Activated naive CD4-positive, alpha-beta T cell treated with anti-CD3 and anti-CD28 coated beads, Interleukin-2, amount 10 ng/mL, durations not matched to agents 7 days and 5 days (primary cell): ENCODE results near the gene CCDC126.
"Not testable (repeated sequence)": the region's sequence is repeated elsewhere in the genome, so short reads cannot be mapped to it uniquely, and the experiment has no call there.

Source experiments
- CTCF ChIA-PET: fragments of 350-600 bp; sonication (Branson Sonifier 250); formaldehyde crosslinking; loops from one replicate; lab custom pipeline; 2021; ENCODE audit warnings: antibody characterized with exemption; lab: Charles Lee
- DNase-seq: peaks from one replicate; pipeline ENCODE4 v3.0.0-alpha.2; 2020
- H3K27ac Mint-ChIP-seq: one replicate; pipeline ENCODE4 v1.8.0; 2021; ENCODE audit warnings: mild to moderate bottlenecking, moderate library complexity, mixed read lengths
- H3K27me3 Mint-ChIP-seq: one replicate; pipeline ENCODE4 v1.8.0; 2021; ENCODE audit warnings: mild to moderate bottlenecking, mixed read lengths
- H3K36me3 Mint-ChIP-seq: one replicate; pipeline ENCODE4 v1.8.0; 2021; ENCODE audit warnings: mixed read lengths
- H3K4me1 Mint-ChIP-seq: one replicate; pipeline ENCODE4 v1.8.0; 2021; ENCODE audit warnings: mixed read lengths
- H3K4me3 Mint-ChIP-seq: one replicate; pipeline ENCODE4 v1.8.0; 2021; ENCODE audit warnings: mild to moderate bottlenecking, moderate library complexity, mixed read lengths
- H3K9me3 Mint-ChIP-seq: one replicate; pipeline ENCODE4 v1.8.0; 2021; ENCODE audit warnings: mixed read lengths

Gene CCDC126

DNA sequence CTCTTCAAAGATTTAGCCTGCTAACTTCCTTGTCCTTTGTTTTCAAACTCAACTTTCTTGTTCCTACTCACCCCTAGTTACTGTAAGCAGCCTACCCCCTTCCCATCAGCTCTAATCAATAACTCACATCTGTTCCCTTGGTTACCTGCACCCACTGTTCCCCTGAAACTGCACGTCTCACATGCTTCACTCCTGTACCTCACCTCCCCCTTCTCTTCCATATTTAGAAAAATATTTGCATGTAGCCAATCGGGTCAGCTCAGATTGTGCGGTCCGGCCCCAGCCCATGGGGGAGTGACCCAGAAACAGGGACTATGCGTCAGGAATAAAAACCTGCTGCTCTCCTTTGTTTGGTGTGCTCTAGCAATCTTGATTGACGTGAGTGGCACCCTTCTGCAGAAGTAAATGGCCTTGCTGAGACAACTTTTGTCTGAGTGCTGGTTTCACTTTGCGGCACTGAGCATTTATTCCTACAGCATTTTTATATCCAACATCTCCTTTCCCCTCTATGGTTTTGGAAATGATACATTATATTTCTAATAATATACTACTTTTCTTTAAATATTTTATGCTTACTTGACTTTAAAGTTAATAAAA is 61.7 kb downstream of the CCDC126 start:
- Mint-ChIP-seq H3K9me3 (peaks cover 19% of the 10 kb centered on the region), H3K4me1 (no peaks in the 10 kb centered on the region), H3K4me3 (no peak overlapping the region), H3K27ac (no peak overlapping the region), H3K36me3 (no peaks in the 10 kb centered on the region), H3K27me3 (no peaks in the 10 kb centered on the region)
- no peak for DNase-seq
- CTCF ChIA-PET = no interaction called here

GRCh38 chr7:23661385-23661784 is 64.2 kb downstream of the CCDC126 start:
- no peak for DNase-seq
- CTCF ChIA-PET = no interaction called here
- H3K4me1 Mint-ChIP-seq = no peaks in the 10 kb centered on the region

DNA sequence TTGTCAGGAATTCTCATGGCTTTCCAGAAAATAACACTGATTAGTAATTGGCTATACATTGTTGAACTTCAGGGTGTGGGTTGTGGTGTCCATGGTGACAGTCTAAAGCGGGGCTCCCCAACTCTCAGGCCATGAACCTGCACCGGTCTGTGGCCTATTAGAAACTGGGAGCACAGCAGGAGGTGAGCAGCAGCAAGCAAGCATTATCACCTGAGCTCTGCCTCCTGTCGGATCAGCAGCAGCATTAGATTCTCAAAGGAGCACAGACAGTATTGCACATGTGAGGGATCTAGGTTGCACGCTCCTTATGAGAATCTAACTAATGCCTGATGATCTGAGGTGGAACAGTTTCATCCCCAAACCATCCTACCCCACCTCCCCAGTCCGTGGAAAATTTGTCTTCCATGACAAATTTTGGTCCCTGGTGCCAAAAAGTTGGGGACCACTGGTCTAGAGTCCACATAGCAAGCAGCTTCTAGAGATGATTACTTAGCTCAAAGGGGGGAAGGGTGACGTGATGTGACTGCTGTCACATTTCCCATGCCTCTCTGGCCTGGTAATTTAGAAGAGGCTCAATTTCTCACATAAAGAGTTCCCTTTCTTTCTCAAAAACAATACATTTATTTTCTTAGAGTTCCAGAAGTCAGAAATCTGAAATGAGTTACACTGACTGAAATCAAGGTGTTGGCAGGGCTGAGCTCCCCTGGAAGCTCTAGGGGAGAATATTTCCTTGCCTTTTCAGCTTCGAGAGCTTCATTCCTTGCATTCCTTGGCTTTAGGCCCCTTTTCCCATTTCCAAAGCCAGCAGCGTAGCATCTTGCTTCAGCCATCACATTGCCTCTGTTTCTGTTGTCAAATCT is 65.2 kb downstream of the CCDC126 start:
- no peak for DNase-seq
- Mint-ChIP-seq H3K27ac (no peak overlapping the region), H3K4me3 (no peak overlapping the region), H3K27me3 (no peaks in the 10 kb centered on the region), H3K4me1 (no peaks in the 10 kb centered on the region), H3K9me3 (peaks cover 6% of the 10 kb centered on the region), H3K36me3 (no peaks in the 10 kb centered on the region)
- CTCF ChIA-PET = no interaction called here

More at GRCh38 chr7:23661385-23661784, 64.2 kb downstream of the CCDC126 start:
- no peak overlapping the region for H3K4me3 Mint-ChIP-seq
- H3K9me3 Mint-ChIP-seq = peaks cover 6% of the 10 kb centered on the region
- H3K27me3 Mint-ChIP-seq = no peaks in the 10 kb centered on the region
- no peaks in the 10 kb centered on the region for H3K36me3 Mint-ChIP-seq
- no peak overlapping the region for H3K27ac Mint-ChIP-seq

GRCh38 chr7:23662984-23663313 is 65.8 kb downstream of the CCDC126 start:
- H3K27me3 Mint-ChIP-seq = no peaks in the 10 kb centered on the region
- DNase-seq = no peak
- no peaks in the 10 kb centered on the region for H3K36me3 Mint-ChIP-seq
- CTCF ChIA-PET = no interaction called here
- no peaks in the 10 kb centered on the region for H3K4me1 Mint-ChIP-seq
- peaks cover 6% of the 10 kb centered on the region for H3K9me3 Mint-ChIP-seq
- no peak overlapping the region for H3K4me3 Mint-ChIP-seq
- H3K27ac Mint-ChIP-seq = no peak overlapping the region

DNA sequence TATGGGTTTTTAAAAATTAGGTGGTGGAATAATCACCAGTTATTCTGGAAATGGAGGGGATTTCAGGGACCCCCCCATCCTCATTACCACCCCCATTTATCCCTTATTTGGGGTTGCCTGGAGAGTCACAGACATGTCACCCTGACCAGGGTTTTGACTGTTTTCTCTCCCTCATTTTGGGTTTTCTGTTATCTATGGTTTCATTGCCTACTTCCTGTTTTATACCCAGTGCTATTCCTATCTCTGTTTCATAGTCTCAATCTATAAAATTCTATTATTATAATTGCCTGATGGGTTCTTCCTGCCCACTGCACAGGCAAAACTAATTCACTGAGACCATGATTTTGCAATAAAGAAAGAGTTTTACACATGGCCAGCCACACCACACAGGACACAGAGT is 66.9 kb downstream of the CCDC126 start:
- no peak overlapping the region for H3K4me3 Mint-ChIP-seq
- CTCF ChIA-PET = no interaction called here

GRCh38 chr7:23672033-23672432 is 74.9 kb downstream of the CCDC126 start:
- Mint-ChIP-seq H3K4me1 (no peaks in the 10 kb centered on the region), H3K36me3 (no peaks in the 10 kb centered on the region), H3K4me3 (no peak overlapping the region), H3K27ac (no peak overlapping the region), H3K27me3 (peaks cover 8% of the 10 kb centered on the region), H3K9me3 (no peaks in the 10 kb centered on the region)
- CTCF ChIA-PET = no interaction called here
- DNase-seq = no peak

More for the DNA sequence above, 66.9 kb downstream of the CCDC126 start:
- Mint-ChIP-seq H3K4me1 (no peaks in the 10 kb centered on the region), H3K9me3 (no peaks in the 10 kb centered on the region), H3K36me3 (no peaks in the 10 kb centered on the region), H3K27ac (no peak overlapping the region), H3K27me3 (no peaks in the 10 kb centered on the region)
- DNase-seq = no peak

DNA sequence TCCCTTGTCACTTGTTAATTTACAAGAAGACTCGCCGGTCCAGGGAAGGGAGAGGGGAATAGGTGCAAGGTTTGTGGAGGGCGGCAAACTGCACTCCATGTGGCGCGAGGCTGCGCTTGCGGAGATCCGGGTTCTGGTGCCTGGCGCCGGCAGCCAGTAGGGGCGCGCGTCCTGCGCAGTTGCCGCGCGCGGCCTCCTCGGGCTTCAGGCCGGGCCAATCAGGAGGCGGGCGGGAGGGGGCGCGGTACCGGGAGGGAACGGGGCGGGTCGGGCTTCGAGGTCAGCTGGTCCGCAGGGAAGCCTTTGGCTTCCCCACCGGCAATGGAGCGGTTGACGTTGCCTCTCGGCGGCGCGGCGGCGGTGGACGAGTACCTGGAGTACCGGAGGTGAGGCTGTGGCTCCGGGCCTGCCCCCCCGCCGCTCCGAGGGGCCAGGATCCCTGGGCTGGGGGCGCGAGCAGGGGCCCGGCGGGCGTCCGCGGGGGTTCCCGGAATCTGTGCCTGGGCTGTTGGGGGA is 82.8 kb downstream of the CCDC126 start, which contains the start of gene FAM221A:
Gene FAM221A, plus strand, starts transcription at position 302 of the 516 bp plus-strand sequence. Its CDS starts 20 bp downstream, at position 322.
- H3K36me3 Mint-ChIP-seq = peaks cover 1% of the 10 kb centered on the region
- no peaks in the 10 kb centered on the region for H3K9me3 Mint-ChIP-seq
- CTCF ChIA-PET = interaction anchor here (0.6 to 1.7 kb wide), 3 partner anchors 19 to 133 kb away, joined by 3 to 4 read pairs (median 3); partner anchors contain the start of gene STK31
- H3K4me1 Mint-ChIP-seq = peaks cover 19% of the 10 kb centered on the region
- peak within 1 kb of the TSS; percentile 79 for H3K27ac Mint-ChIP-seq
- peak within 1 kb of the TSS; percentile 93 for H3K4me3 Mint-ChIP-seq
- H3K27me3 Mint-ChIP-seq = peaks cover 5% of the 10 kb centered on the region
- DNase-seq = peak; percentile 89

DNA sequence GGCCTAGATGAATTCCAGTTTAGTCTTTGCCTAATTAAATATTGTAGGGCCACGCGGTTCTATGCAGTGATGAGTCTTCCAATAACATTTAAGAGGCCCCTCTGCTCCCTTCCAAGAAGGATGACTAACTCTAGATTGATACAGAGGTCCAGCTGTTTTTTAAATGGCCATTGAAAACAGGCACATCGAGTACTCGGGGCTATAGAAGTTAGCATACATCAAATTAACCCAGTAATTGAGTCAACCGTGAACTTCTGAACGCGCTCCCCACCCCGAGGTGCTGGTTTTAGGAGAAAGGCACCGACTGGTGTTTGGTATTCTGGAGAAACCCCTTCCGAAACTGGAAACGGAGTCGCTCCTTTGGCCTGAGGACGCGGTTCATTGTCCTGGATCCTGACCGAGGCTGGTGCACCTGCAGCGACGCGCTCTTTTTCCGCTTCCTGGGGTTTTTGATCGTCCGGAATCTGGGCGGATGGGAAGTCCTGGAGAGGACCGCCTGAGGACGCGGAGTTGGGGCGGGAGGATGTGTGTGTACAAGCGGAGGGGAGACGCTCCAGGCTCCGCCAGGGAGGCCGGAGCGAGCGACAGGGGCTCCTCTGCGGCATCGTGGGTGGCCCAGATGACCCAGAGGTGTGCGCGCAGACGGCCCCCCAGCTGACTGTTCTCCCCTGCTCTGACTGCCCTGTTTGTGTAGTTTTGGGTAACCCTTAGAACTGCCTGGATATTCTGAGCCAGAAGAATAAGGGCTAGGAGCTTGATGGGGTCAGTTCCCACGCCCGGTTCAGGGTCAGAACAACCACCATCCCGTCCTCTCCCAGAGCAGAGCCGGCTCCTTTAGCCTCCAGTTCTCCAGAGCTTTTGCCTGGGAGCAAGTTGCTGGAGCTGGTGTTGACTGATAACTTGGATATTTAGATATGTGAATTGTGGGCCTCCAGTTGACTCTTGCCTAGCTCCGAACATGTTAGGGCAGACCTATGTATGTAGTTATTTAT is 83.5 kb downstream of the CCDC126 start:
- Mint-ChIP-seq H3K36me3 (peaks cover 1% of the 10 kb centered on the region), H3K4me1 (peaks cover 19% of the 10 kb centered on the region), H3K4me3 (peak overlapping the region; percentile 93), H3K27me3 (peaks cover 4% of the 10 kb centered on the region), H3K9me3 (no peaks in the 10 kb centered on the region), H3K27ac (peak overlapping the region; percentile 79)
- CTCF ChIA-PET = interaction anchor here (0.6 to 1.7 kb wide), 3 partner anchors 19 to 134 kb away, joined by 3 to 4 read pairs (median 4); no protein-coding TSS in a partner anchor
- peak; percentile 73 for DNase-seq

DNA sequence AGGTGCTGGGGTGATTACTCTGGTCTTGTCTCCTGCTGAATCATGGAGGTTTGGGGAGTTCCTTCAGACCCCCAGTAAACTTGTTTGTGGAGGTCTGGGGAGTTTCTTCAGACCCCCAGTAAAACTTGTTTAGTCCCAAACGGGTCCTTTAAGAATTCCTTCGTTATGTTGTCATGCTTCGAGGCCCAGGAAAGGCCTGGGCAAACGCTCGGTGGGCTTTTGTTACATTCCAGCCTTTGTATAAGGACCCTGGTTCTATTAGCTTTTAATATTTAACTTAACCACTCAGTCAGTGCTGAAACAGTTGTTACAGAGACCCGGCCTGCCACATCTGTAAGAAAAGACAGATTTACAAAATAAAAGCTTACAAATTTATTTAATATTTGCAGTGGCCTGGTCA is 86.9 kb downstream of the CCDC126 start:
- H3K4me3 Mint-ChIP-seq, DNase-seq, H3K36me3 Mint-ChIP-seq, H3K27ac Mint-ChIP-seq, H3K27me3 Mint-ChIP-seq, H3K9me3 Mint-ChIP-seq: not testable (repeated sequence)
- peaks cover 16% of the 10 kb centered on the region for H3K4me1 Mint-ChIP-seq
- CTCF ChIA-PET = interaction anchor here (1.8 kb wide), 1 partner anchor 13 kb away, joined by 9 read pairs; no protein-coding TSS in a partner anchor

DNA sequence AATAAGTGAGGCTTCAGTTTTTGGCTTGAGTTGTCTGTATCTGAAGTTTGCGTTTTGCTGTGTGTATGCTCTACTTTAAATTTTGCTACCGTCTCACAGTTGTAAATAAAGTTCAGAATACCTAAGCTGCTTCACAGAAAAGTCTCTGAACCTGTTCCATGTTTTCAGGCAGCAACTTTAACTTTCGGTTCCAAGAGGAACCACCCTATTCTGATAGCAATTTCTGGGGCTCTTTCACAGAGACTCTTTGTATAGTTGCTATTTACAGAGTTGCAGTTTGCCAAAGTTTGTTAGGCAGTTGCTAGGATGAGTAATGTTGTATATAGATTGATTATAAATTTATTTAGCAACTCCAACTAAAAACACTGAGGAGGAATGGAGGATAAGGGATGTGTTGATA is 88.5 kb downstream of the CCDC126 start:
- CTCF ChIA-PET = interaction anchor here (1.0 to 2.7 kb wide), 2 partner anchors 11 to 139 kb away, joined by 4 to 14 read pairs; no protein-coding TSS in a partner anchor
- H3K27ac Mint-ChIP-seq = no peak overlapping the region
- peaks cover 8% of the 10 kb centered on the region for H3K4me1 Mint-ChIP-seq

DNA sequence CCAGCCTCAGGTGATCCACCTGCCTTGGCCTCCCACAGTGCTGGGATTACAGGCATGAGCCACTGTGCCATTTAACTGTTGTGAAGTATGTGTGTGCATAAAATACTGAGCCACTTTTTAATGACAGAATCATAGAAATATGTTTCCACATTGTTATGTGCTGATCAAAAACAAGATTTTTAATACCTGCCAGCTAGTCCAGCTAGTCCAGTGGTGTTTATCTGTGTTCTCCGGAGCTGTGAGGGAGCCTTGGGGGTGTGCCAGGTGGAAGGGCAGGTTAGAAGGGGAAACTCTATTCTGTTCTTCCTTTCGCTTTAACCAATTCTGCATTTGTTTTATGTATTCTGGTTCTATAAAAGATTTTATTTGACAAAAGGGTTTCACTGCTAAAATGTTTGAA is 89.8 kb downstream of the CCDC126 start:
- CTCF ChIA-PET = interaction anchor here (2.7 kb wide), 1 partner anchor 10 kb away, joined by 14 read pairs; no protein-coding TSS in a partner anchor
- no peak overlapping the region for H3K27ac Mint-ChIP-seq

More for the DNA sequence above, 88.5 kb downstream of the CCDC126 start:
- H3K27me3 Mint-ChIP-seq = no peaks in the 10 kb centered on the region
- no peaks in the 10 kb centered on the region for H3K9me3 Mint-ChIP-seq
- H3K36me3 Mint-ChIP-seq = peaks cover 2% of the 10 kb centered on the region
- no peak for DNase-seq
- H3K4me3 Mint-ChIP-seq = no peak overlapping the region

DNA sequence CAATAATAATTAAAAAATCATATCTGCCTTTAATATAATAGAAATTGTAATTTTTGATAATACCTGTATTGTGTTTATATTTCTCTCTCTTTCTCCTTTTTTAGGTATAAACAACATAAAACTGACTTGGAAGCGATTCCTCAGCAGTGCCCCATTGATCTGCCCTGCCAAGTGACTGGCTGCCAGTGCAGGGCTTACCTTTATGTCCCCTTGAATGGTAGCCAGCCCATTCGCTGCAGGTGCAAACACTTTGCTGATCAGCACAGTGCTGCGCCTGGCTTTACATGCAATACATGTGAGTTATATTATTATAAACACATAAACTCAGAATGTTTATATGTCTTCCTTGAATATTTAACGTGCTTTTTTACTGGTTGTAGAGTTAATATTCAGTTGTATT is 92.0 kb downstream of the CCDC126 start:
- Mint-ChIP-seq H3K27ac (no peak overlapping the region), H3K4me3 (no peak overlapping the region), H3K9me3 (no peaks in the 10 kb centered on the region), H3K27me3 (no peaks in the 10 kb centered on the region), H3K4me1 (no peaks in the 10 kb centered on the region), H3K36me3 (peaks cover 13% of the 10 kb centered on the region)
- no peak for DNase-seq
- CTCF ChIA-PET = no interaction called here

More for the DNA sequence above, 89.8 kb downstream of the CCDC126 start:
- Mint-ChIP-seq H3K27me3 (no peaks in the 10 kb centered on the region), H3K36me3 (peaks cover 6% of the 10 kb centered on the region), H3K4me3 (no peak overlapping the region), H3K4me1 (no peaks in the 10 kb centered on the region), H3K9me3 (no peaks in the 10 kb centered on the region)
- DNase-seq = no peak

- no peak overlapping the region for H3K27ac Mint-ChIP-seq
- no peaks in the 10 kb centered on the region for H3K4me1 Mint-ChIP-seq
- CTCF ChIA-PET = no interaction called here
- H3K36me3 Mint-ChIP-seq = peaks cover 19% of the 10 kb centered on the region
- H3K4me3 Mint-ChIP-seq = no peak overlapping the region
- H3K9me3 Mint-ChIP-seq = no peaks in the 10 kb centered on the region
- H3K27me3 Mint-ChIP-seq = no peaks in the 10 kb centered on the region
- no peak for DNase-seq
Measured at GRCh38 chr7:23691320-23691719, 94.1 kb downstream of the CCDC126 start.
